ENCODE measurements around the gene DCTN3. TPM values are rescaled to one million over a fixed set of nuclear protein-coding genes. Genes with fewer than 3 reads are reported as not detected.
A peak's percentile ranks its signal among the peaks of the same experiment; 100 is the strongest.

DCTN3 gene
- polyA plus RNA-seq, 1 donor, result 71.7 TPM

DNA sequence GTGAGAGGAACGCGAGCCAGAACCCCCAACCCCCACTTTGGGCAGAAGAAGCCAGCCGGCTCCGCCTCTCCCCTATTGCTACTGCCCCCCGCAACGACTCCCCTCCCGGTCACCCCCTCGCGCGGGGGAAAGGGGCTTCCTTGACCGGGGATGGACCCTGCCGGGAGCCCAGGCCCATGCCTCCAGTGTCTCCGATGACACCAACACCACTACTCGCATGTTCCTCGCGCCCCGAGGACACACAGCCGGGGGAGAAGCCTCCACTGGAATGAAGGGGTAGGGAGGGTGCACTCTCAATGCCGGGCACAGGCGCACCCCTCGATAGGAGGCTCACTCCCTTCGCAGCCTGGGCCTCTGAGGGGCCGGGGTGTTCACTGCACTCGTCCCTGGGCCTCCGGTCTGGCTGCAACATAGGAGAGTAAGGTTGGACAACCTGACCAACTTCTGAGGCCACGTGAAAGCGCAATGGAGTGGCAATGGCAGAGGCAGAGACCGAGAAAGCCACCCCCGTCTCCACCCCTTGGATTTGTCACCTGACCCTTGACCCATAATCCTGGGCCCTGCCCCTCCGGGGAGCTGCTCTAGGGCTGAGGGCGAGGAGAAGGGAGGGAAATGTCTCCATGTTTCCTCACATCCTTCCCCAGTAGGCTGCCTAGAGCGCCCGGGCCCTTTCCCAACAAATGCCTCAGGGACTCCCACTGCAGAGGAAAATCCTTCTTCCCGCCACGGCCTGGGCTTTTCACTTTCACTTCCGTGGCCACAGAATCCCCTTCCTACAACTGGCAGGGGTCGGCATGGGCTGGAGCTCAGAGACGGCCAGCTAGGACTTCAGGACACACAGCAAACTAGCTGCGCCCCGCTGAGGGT lies 29.7 kb downstream of the DCTN3 start:
- no peak for DNase-seq

DNA sequence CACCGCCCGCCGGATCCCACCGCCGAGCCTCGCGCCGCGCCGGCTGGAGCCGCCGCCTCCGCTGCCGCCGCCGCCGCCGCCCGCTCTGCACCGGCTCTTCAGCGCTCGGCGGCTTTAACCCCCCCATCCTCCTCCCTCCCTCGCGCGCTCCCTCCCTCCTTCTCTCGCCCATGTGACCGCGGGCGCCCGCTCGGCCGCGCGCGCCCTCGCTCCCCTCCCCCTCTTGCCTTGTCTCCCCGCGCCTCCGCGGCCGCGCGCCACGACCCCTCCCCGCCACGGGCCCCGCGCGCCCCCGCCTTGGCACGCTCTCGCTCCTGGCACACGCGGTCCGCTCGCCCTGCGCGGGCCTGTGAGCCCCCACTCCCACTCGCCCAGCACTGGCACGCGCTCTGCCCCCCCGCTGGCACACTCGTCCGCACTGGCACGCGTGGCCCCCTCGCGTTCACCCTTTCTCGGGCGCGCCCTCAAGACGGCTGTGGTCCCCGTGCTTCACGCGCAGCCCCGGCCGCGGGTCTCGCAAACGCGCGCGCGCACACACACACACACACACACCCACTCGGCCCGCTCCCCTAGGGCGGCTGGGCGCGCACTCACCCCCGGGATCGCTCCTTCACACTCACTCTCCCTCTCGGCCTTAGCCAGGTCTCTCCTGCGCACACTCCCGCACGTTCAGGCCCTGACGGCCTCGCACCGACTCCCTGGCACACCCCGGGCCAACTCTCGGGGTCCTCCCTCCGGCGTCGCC lies 30.5 kb downstream of the DCTN3 start, which contains the start of gene CNTFR:
Gene CNTFR (minus strand): TSS at position 89 of the 745 bp plus-strand sequence. CDS start 20,743 bp downstream, outside the sequence.
- peak; percentile 83 for DNase-seq

DNA sequence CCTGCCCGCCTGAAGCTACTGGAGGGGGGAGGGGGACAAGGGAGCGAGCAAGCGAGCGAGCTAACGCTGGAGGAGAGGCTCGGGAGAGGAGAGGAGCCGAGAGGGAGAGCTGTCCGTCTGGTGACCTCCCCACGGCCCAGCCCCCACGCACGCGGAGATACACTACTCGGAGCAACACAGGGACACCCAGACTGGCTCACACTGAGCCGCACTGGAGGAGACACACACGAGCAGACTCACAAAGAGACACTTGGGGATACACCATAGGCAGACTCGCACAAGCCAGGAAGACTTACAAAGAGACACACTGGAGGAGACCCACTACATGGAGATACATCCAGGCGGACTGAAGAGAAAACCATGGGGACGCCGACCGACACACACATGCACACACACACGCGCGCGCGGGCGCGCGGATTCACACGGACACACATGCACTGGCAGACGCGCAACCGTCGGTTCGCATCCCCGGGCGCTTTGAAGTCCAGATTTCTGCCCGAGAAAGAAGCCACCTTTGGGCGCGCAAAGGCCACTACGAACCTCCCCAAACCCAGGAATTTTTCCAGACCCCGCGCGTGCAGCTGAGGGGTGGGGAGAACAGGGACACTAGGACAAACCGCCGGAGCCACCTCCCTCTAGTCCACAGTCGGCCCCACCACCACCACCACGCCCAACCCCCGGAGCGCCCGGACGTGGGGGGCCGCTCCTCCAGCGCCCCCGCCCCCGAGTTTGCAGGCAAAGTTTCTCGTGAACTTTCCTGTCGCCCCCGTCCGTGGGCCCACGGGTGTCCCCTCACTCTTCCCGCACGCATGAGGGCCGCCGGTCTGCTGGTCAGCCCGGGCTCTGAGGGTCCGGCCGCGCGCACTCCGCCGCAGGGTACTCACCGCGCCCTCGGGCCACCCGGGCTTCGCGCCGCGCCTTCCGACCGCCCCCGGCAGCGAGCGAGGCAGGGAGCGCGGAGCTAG lies 31.3 kb downstream of the DCTN3 start:
- DNase-seq, result no peak

DNA sequence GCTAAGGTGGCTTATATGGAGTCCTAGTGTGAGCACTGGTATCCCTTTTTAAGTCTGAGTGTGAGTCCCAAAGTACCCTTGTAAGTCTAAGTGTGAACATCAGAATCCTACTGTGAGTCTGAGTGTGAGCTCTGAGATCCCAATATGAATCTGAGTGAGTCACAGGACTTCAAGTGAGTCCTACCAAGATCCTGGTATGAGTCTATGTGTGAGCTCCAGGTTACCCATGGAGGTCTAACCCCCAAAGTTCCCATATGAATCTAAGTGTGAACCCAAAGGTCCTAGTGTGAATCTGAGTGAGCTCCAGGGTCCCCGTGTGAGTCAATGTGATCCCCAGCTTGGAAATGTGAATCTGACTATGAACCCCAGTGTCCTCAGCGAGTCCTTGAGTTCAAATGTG lies 33.0 kb downstream of the DCTN3 start:
- DNase-seq, result no peak

DNA sequence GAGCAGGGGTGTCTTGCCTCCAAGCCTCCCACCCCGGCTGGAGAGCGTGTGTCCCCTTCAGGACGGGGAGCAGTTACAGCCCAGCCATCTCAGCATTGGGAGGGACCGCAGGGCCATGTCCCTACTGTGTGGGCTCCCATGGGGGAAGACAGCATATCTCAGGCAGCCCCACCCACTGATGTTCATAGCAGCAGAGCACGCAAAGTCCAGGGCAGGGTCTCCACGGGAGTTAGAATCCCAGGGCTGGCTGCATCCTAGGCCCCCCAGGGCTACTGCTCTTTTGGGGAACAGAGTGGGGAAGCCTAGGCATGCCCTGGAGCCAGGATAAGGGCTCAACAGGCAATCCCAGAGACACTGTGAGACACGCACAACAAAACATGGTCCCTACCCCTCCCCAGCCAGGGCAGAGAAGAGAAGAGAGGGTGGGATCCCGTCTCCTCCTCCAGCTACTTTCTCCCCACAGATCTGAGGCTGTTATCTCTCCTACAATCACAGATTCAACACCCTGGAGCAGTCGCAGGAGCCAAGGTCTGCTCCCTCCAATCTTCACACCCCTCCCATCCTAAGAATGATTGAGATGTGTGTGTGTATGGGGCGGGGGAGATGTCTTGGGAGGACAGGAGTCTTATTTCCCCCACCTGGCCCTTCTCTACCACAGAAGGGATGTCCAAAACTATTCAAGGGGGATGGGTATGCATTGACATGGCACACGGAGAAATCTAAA lies 34.2 kb downstream of the DCTN3 start:
- DNase-seq, result no peak

DNA sequence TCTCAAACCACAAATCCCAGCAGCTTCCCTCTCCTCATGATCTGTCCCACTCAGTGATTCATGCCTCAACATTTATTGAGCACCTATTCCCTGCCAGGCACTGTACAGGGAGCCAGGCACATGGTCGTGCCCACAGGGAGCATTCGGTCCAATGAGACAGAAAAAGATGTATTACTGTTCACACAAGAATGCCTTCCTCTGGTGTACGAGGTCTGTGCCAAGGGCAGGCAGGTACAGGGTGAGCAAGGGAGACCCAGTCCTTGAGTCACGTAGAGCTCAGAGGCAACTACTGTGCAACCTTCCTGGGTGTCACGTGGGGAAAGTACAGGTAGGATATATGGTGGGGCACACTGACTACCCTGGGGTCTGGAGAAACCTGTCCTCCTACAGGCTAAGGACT lies 35.3 kb downstream of the DCTN3 start:
- no peak for DNase-seq

DNA sequence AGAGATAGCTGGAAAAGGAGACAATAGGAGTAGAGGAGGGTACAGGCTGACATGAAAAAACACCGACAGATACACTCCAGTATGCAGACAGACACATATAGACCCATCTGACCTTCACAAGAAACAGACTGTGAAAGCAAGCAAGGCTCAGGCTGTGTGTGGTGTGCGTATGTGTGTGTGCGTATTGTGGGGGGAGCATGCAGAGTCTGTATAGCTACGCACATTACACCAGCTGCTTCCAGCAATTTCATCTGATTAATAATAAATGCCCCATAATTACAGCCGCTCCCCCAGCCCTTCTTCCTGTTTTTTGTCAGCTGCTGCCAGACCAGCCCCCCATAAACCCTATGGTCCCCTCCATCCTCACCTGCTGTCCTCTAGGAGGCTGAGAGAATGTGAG lies 37.5 kb downstream of the DCTN3 start:
- DNase-seq, result no peak

DNA sequence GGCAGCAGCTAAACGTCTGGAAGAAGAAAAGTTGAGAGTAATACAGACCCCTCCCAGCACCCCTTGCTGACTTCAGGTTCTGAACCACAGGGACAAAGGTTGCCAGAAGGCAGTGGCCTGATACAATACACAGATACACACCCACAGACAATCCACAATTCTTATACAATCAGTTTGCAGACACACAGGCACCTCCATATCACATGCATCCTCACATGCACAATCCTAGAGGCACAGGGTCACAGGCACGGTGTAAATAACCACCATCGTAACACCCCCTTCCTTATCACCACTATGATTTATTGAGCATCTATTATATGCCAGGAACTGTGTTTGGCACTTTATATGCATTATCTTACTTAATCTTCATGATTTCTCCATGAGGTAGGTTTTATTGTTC lies 39.0 kb downstream of the DCTN3 start:
- no peak for DNase-seq

DNA sequence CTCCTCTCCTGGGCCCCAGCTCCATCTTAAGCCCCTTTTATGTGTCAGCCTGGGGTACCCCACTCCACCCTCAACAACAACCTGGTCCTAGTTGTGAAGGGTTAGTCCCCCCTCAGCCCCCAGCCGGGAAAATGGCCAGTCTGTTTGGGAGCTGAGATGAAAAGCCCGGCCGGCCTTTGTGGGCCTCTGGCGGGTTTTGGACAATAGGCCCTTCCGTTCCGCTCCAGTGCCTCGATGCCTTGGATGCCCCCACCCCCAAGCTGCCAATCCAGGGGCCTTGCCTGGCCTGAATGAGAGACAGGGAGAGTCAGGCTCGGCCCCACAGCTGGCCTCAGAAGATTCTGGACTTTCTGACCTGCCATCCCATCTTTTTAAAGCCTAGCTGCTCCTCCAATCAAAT lies 39.9 kb downstream of the DCTN3 start:
- no peak for DNase-seq

DNA sequence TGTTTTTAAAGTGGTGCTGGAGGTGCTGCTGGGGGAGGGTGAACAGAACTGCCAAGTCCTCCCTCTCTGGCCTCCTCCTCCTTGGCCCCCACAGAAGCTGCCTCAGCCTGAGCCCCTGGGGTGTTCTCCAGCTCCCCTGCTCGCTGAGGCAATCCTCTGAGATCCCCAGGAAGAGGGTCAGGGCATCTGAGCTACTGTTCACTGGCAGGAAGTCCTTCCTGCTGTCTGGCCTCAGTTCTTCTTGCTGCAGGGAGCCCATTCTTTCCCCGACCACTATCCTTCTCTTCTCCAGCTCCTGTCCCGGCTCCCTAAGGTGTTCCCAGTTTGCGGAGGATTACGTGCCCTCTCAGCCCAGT lies 40.5 kb downstream of the DCTN3 start:
- DNase-seq, result no peak

DNA sequence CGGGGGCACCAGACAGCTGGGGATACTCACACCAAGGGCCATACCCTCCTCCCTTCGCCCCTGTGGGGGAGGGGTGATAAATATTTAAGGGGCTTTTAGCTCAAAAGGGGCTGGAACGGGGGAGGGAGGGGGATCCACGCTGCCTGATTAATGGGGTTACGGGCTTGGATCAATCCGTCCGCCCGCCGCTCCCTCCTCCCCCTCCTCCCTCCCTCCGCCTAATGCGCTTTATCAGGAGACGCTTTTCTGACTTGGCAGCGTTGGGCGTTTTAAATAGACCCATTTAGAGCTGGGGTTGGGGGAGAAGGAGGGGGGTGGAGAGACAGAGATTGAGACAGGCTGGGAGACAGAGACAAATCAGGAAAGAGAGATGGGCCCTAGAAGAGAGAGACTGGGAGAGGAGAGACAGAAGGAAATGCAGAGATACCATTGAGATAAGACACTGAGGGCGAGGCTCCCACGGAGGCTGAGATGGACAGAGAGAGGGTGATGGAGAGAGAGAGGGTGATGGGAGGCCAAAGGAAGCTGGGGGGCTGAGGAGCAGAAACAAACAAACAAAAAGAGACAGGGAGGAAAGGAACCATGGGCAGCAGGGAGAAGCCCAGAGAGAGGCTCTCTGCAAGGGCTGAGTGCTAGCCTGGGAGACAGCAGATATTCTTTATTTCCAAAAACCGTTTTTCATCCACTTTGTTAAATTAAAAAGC lies 41.0 kb downstream of the DCTN3 start:
- no peak for DNase-seq

DNA sequence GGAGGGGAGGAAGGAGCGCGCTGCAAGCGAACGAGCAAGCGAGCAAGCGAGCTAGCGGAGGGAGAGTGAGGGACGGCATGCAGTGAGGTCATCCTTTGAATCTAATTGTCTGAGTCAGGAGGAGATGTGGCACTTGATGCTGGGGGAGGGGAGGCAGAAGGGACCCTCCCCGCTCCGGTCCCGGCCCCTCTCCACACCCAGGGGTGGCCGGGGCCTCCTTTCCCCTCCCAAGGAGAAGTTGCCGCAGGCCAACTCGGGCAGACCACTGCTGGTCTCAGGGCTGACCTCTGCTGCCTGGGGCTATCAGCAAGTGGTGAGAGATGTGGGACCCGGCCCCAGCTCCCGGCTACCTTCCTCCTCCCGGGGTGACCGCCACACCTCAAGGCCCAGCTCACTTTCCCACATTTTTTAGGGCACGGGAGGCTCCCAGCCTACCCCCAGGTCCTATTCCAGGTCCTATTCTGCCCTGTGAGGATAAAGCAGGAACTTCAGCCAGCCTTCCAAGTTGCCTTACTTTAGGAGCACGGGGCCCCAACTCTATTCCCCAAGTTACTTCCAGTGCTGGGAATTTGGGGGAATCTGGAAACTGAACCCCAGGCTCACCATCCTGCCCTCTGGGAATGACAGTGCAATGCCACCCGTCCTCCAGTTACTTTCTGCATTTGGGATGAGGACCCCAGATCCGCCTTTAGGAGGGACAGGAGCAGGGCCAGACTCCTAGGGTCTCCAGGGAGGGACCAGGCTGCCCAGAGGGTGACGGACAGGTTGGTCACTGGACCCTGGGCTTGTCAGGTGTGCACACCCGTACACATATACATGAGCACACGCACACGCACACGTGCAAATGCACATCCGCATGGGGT lies 41.8 kb downstream of the DCTN3 start:
- DNase-seq, result peak; percentile 73

DNA sequence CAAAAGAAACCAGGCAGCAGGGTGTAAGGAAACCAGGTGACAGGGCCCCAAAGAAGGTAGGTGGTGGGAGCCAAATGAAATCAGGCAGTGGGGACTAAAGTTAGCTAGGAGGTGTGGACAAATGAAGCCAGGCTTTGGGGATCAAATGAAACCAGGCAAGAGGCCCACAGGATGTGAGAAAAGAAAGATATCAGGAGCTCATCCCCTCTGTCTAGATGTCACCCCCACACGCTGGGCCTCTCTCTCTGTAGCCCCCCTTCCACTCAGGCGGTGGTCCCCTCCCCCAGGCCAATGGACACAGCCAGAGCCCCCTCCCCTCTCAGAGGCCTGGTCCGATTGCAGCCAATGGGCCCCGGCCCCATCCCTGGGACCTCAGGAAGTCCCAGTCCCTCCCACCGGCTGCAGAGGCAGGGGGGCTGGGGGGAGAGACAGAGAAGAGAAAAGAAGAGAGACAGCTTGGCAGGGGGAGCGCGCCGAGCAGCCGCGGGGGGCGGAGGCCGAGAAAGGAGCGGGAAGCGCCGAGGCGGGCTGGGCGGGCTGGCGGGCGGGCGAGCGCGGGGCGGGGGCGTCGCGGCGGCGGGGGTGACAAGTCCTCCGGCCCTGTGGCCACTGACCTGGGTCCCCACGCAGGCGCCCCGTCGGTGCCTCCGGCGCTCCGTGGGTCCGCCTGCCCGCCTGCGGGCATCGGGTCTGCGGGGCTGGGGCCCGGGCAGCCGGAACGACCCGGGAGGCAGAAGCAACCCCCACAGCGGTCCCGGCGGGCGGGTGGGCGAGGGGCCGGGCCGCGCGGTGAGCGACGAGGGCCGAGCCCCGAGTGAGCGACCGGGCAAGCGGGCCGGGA lies 42.7 kb downstream of the DCTN3 start:
- DNase-seq, result peak; percentile 86

DNA sequence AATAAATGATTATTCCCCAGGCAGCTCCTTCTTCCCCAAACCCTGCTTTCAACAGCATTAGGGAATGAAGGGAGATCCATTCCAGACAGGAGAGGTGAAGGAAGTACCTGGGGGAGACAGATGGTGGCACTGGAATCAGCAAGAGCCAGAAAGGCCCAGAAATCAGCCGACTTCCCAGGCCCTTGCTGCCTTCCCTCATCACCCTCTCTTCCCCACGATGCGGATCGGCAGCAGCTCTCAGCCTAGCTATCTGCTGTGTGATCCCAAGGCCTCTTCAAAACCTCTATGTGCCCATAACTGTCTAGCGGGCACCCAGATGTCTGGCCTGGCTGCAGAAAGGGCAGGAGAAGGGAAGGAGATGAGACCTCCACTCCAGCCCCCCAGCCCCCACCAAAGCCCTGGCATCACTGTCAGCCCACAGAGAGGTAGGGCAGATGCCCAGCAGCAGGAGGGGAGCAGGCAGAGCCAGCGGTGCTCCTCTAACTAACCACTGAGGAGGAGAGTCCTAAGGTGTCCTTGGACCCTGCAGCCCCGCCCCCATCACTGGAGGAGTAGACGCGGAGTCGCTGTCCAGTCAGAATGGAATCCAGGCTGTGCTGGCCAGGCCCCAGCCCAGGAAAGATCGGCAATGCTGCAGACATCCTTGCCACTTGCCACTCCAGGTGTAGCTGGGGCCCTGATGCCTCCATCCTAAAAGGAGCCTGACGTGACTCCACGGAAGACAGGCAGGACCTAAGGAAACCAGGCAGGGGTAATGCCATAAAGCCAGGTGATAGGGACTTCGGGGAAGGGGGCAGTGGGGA lies 43.5 kb downstream of the DCTN3 start:
- DNase-seq, result no peak

DNA sequence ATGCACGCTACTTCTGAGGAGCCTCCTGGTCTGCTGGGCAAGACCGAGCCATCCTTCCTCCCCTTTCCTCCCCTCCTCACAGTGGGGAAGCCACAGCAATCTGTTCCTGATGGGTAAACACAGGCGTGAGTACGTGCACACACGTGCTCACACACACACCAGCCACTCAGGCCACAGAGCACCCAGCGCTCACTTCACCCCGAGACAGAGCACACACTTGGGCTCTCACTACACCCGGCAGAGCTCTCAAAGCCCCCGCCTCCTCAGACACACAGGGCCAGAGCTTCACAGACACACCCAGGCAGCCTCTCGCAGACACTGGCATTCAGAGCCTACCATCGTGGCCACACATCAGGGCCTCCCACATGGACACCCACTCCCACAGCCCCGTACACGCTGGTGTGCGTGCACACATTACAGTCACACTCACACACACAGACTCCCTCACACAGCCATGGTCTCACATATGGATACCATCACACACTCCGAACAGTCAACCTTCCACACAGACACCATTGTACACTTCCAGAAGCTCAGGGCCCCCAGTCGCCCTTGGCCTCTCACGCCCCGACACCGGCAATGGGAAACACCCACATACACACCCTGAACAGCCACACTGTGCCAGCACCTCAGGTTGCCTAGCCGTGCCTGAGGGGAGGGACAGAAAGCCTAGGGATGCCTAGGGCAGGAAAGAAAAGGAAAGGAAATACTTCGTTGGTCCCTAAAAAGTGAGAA lies 44.3 kb downstream of the DCTN3 start:
- no peak for DNase-seq

DNA sequence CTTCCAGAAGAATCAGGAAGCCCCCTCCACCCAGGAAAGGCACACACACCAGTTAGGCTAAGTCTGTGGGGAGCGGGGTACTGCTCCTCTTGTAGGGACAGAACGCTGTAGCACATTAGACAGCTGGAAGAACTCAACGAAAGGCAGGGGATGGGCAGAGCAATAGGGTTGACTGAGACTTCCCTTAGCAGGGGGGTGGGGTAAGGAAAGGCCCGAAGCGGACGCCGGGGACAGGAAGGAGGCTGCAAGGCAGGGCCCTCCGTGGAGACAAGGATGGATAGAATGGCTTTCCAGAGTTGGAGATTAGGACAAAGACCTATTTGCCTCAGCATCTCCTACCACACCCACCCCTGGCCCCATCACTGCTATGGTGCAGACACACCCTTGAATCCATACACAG lies 45.1 kb downstream of the DCTN3 start:
- no peak for DNase-seq

DNA sequence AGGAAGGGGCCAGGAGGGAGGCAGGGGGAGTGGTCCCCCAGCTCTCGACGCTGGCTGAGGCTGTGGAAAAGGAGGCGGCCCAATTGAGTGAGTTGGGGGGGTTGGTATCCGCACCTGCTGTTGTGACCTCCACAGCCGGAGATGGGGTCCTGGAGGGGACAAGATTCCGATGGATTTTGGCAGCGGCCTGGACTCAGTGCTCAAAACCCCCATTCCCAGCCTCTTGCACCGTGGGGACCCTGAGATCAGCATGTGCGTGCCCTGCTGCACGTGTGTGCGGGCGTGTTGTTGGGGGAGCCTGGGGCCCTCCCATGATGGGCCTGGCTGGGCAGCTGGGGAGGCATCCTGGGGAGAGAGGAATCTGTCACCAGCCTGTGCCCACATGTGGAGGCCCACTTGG lies 45.7 kb downstream of the DCTN3 start:
- DNase-seq, result no peak

Measured in hindlimb muscle (tissue), 1 donor.